ENCODE data around the gene SKAP1. TPM values are rescaled to one million over a fixed set of nuclear protein-coding genes. Genes with fewer than 3 reads are reported as not detected.
"Not testable (repeated sequence)": the region's sequence is repeated elsewhere in the genome, so short reads cannot be mapped to it uniquely, and the experiment has no call there.

SKAP1 gene
- total and polyA plus RNA-seq, 4 donors: 1.4 to 4.9 (median 2.5) TPM

DNA sequence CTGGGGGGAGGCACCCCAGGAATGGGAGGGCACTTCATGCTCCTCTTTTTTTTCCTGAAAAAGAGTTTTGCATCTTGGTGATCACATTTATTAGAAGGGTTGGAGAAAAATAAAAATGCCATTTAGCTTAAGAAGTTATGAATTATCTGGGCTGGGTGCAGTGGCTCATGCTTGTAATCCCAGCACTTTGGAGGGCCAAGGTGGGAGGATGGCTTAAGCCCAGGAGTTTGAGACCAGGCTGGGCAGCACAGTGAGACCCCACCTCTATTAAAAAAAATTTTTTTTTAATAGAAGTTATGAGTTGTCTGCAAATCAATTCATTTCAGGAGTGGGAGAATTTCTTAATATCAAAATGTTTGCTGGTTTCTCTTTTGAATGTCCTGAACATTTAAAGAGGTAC lies 219.0 kb downstream of the SKAP1 start:
- Histone ChIP-seq H3K4me3 (no peak overlapping the region), H3K9me3 (ENCODE audit: control insufficient read depth in 4 of 4, insufficient read depth in 3 of 4, low read length in 3 of 4) (no peaks in the 10 kb centered on the region), H3K27me3 (ENCODE audit: control insufficient read depth in 3 of 3, insufficient read depth in 3 of 3, low read length in 2 of 3) (peaks cover 0 to 9% (median 2%) of the 10 kb centered on the region in 3 donors), H3K4me1 (ENCODE audit: control insufficient read depth in 5 of 5, insufficient read depth in 5 of 5, low read length in 5 of 5) (no peaks in the 10 kb centered on the region), H3K9ac (ENCODE audit: insufficient read depth in 1 of 2, low read length in 2 of 2) (no peak overlapping the region), H3K36me3 (ENCODE audit: control insufficient read depth in 4 of 4, insufficient read depth in 4 of 4, low read length in 4 of 4) (no peaks in the 10 kb centered on the region), H3K27ac (ENCODE audit: low read depth in 1 of 2, low read length in 1 of 2) (no peak overlapping the region)
- TF ChIP-seq, protein P1, sequence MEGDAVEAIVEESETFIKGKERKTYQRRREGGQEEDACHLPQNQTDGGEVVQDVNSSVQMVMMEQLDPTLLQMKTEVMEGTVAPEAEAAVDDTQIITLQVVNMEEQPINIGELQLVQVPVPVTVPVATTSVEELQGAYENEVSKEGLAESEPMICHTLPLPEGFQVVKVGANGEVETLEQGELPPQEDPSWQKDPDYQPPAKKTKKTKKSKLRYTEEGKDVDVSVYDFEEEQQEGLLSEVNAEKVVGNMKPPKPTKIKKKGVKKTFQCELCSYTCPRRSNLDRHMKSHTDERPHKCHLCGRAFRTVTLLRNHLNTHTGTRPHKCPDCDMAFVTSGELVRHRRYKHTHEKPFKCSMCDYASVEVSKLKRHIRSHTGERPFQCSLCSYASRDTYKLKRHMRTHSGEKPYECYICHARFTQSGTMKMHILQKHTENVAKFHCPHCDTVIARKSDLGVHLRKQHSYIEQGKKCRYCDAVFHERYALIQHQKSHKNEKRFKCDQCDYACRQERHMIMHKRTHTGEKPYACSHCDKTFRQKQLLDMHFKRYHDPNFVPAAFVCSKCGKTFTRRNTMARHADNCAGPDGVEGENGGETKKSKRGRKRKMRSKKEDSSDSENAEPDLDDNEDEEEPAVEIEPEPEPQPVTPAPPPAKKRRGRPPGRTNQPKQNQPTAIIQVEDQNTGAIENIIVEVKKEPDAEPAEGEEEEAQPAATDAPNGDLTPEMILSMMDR (IDR thresholded peaks at IDR 0.05; ENCODE audit: control extremely low read depth, extremely low read depth): no peak
- ATAC-seq (ENCODE audit: insufficient read depth, low FRiP score) (no peak), DNase-seq (no peak)

DNA sequence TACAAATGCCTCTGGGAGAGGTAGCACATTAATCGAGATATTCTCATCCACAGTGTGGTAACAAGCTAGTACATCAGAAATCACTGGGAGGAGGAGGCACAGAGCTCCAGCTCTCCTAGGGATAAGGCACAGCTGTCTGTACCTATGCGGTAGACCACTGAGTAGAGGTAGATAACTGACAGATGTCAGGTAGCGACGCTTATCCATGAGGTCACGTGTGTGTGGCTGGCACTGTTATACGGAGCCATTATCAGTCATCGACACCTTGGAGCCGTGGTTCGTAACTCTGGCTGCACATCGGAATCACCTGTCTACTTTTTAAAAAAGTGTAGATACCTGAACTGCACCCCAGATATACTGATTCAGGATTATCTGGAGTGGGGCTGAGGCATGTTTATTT lies 220.0 kb downstream of the SKAP1 start:
- Histone ChIP-seq H3K9ac (ENCODE audit: insufficient read depth in 1 of 2, low read length in 2 of 2) (no peak overlapping the region), H3K4me3 (no peak overlapping the region), H3K36me3 (ENCODE audit: control insufficient read depth in 4 of 4, insufficient read depth in 4 of 4, low read length in 4 of 4) (no peaks in the 10 kb centered on the region), H3K9me3 (ENCODE audit: control insufficient read depth in 4 of 4, insufficient read depth in 3 of 4, low read length in 3 of 4) (no peaks in the 10 kb centered on the region), H3K4me1 (ENCODE audit: control insufficient read depth in 5 of 5, insufficient read depth in 5 of 5, low read length in 5 of 5) (no peaks in the 10 kb centered on the region), H3K27ac (ENCODE audit: low read depth in 1 of 2, low read length in 1 of 2) (no peak overlapping the region), H3K27me3 (ENCODE audit: control insufficient read depth in 3 of 3, insufficient read depth in 3 of 3, low read length in 2 of 3) (peaks cover 0 to 9% (median 0%) of the 10 kb centered on the region in 3 donors)
- TF ChIP-seq, protein P1 (IDR thresholded peaks at IDR 0.05; ENCODE audit: control extremely low read depth, extremely low read depth): no peak
- WGBS, 2 donors: 92 to 96% methylated on average over 10 of the region's 10 CpGs
- DNase-seq (no peak), ATAC-seq (ENCODE audit: insufficient read depth, low FRiP score) (no peak)

DNA sequence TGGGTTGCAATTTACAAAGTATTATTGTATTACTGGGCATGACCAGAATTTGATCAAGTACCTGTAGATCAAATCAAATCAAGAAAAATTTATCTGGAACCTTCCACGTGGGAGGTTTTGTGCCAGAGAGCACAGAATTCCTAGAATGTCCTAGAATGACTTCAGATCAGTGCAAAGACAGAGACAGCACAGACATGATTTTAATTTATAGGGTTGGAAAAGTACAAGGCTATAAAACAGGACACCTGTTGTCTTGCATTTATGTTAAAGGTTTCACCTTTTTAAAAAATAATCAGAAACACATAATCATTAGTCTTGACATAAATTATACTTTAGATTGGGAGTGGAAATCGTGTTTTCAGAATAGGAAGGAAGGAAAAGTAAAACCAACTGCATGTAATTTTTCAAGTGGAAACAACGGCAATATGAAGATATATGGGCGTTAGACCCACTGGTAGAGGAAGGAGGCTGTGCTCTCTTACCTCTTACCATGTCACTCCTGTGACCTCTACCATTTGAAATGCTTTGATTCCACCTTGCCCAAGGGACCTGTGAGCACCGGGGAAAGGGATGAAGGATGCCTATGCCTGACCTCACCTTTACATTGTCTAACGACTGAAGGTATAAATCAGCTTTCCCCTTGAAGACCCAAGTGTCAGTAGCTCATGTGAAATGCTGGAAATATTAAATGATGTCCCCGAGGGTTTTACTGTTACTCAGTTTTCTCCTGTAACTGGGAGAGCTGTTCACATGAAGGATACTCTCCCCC lies 222.1 kb downstream of the SKAP1 start:
- Histone ChIP-seq H3K9me3 (ENCODE audit: control insufficient read depth in 4 of 4, insufficient read depth in 3 of 4, low read length in 3 of 4) (no peaks in the 10 kb centered on the region), H3K9ac (ENCODE audit: insufficient read depth in 1 of 2, low read length in 2 of 2) (no peak overlapping the region), H3K4me1 (ENCODE audit: control insufficient read depth in 5 of 5, insufficient read depth in 5 of 5, low read length in 5 of 5) (no peaks in the 10 kb centered on the region), H3K36me3 (ENCODE audit: control insufficient read depth in 4 of 4, insufficient read depth in 4 of 4, low read length in 4 of 4) (no peaks in the 10 kb centered on the region), H3K27ac (ENCODE audit: low read depth in 1 of 2, low read length in 1 of 2) (no peak overlapping the region), H3K27me3 (ENCODE audit: control insufficient read depth in 3 of 3, insufficient read depth in 3 of 3, low read length in 2 of 3) (peaks cover 0 to 13% (median 0%) of the 10 kb centered on the region in 3 donors), H3K4me3 (no peak overlapping the region)
- DNase-seq: no peak
- no peak for ATAC-seq (ENCODE audit: insufficient read depth, low FRiP score)
- WGBS, 2 donors: 59 to 74% methylated on average over 7 of the region's 7 CpGs
- TF ChIP-seq, protein P1 (IDR thresholded peaks at IDR 0.05; ENCODE audit: control extremely low read depth, extremely low read depth): no peak

DNA sequence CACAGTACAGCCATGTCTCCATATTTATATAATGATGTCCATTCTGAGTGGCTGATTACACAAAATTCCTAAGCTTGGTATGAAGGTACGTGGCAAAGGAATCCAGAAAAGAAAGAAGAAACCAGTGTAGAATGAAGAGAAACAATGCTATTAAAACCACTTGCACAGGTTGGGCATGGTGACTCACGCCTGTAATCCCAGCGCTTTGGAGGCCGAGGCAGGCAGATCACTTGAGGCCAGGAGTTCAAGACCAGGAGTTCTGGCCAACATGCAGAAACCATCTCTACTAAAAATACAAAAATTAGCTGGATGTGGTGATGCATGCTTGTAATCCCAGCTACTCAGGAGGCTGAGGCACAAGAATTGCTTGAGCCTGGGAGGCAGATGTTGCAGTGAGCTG lies 223.0 kb downstream of the SKAP1 start:
- peaks cover 0 to 17% (median 0%) of the 10 kb centered on the region in 3 donors for H3K27me3 ChIP-seq (ENCODE audit: control insufficient read depth in 3 of 3, insufficient read depth in 3 of 3, low read length in 2 of 3)
- 92 to 95% methylated on average over 4 of the region's 4 CpGs for WGBS, 2 donors
- not testable (repeated sequence) for H3K27ac ChIP-seq (ENCODE audit: low read depth in 1 of 2, low read length in 1 of 2)

More for the DNA sequence above, 223.0 kb downstream of the SKAP1 start:
- not testable (repeated sequence) for H3K36me3 ChIP-seq (ENCODE audit: control insufficient read depth in 4 of 4, insufficient read depth in 4 of 4, low read length in 4 of 4); ATAC-seq (ENCODE audit: insufficient read depth, low FRiP score); DNase-seq; H3K4me3 ChIP-seq; H3K4me1 ChIP-seq (ENCODE audit: control insufficient read depth in 5 of 5, insufficient read depth in 5 of 5, low read length in 5 of 5); H3K9me3 ChIP-seq (ENCODE audit: control insufficient read depth in 4 of 4, insufficient read depth in 3 of 4, low read length in 3 of 4); H3K9ac ChIP-seq (ENCODE audit: insufficient read depth in 1 of 2, low read length in 2 of 2)
